ENCODE results near the gene NR6A1.

NR6A1 gene

DNA sequence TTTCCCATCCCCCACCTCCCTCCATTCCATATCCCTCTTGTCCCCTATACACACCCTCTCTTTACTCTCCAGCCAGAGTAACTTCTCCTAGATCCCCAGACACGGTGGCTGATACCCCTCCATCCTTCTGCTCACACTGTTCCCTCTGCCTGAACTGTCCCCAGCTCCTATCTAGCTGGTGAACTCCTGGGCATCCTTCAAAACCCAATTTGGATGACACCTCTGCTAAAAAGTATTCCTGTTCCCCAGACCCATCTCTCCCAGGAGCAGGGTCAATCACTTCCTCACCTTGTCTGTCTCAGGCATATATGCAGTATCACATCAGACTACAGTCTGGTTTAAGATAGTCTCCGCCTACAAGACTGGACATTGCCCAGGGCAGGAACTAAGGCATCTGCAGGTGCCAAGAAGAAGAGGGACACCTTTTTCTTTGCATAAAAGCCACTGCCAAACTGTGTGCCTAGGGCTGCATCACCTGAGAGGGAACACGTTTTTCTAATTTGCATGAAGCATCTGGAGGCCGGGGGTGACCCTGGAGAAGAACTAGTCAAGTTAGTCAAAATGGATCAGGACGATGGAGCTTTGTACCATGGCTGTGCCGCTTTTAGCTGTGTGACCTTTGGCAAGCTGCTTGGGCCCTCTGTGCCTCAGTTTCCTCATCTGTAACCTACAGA, 291.0 kb downstream of the NR6A1 start:
- no peak for DNase-seq

DNA sequence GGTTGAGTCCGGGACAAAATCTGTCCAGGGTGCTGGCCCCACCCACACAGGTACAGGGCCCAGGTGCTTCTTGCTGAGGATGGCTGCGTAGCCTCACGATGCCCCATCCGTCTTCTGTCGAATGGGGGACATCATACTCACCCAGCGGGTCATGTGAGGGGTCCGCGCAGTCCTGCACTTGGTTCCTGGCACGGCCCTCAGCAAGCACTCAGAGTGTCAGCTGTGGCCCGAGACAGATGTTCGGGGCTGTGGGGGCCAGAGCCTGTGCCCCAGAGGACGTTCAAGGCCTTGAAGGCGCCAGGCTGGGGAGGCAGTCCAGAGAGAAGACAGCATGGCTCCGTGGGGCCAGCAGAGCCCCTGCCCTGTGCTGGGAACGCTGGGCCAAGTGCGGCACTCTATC, 291.7 kb downstream of the NR6A1 start:
- DNase-seq, result no peak

DNA sequence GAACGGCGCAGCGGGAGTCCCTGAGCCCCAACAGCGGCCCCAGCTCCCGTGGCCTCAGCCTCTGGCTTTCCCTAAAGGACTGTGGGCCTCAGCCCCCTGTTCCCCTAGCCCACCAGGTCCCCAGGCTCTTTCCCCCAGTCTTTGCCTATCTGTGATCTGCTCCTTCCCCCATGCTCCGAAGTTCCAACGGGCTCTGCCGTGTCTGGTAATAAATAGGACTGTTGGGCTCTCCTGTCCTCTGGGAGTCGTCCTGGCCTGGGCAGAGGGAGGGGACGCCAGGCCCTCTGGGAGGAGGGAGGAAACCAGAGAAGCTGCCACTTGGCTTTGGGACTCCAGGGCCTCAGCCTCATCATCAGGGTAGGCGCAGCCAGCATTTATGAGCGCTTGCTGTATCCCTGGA, 292.8 kb downstream of the NR6A1 start:
- no peak for DNase-seq

GRCh38 chr9:124477648-124478285, 293.3 kb downstream of the NR6A1 start:
- DNase-seq, result no peak

GRCh38 chr9:124477211-124477647, 293.9 kb downstream of the NR6A1 start:
- DNase-seq, result no peak

DNA sequence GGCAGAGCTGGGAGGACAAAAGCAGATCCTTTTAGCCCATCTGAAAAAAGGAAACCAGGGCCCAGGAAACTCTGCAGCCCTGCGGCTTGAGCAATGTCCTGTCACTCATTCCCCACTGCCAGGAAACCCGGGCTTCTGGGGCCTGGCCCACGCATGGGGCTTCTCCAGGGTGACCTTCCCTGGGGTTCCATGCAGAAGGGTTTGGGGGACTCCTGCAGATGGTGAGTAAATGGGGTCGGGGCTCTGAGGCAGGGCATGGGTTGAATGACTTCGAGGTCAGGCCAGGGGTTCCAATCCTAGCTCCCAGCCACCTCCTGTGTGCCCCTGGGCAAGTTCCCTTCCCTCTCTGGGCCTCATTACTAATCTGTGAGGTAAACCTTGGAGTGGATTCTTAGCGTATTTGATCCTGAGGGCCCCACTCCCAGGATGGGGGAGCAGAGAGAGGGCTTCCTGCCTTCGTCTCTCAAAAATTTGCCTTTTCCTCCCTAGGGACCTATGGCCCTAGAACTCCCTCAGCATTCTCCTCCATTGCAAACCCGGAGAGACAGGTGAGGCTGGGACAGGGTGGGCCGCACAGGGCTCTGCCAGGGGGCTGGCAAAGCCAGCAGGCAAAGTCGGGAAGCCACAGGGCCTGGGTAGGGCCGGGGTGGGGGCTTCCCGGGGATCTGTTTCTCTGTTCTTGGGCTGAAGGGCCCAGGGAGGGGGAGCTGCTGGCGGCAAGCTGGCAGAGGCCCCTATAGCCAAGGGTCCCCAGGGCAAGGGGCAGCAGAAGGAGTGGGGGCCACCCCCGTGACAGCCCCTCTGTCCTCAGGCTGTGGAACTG, 295.0 kb downstream of the NR6A1 start:
- DNase-seq, result no peak

- no peak for DNase-seq
Measured at GRCh38 chr9:124475158-124475867, 295.8 kb downstream of the NR6A1 start.

- DNase-seq, result no peak
Measured at GRCh38 chr9:124474151-124474550, 297.0 kb downstream of the NR6A1 start.

- no peak for DNase-seq
Measured at GRCh38 chr9:124473310-124473709, 297.8 kb downstream of the NR6A1 start.

GRCh38 chr9:124472770-124473169, 298.3 kb downstream of the NR6A1 start:
- no peak for DNase-seq

DNA sequence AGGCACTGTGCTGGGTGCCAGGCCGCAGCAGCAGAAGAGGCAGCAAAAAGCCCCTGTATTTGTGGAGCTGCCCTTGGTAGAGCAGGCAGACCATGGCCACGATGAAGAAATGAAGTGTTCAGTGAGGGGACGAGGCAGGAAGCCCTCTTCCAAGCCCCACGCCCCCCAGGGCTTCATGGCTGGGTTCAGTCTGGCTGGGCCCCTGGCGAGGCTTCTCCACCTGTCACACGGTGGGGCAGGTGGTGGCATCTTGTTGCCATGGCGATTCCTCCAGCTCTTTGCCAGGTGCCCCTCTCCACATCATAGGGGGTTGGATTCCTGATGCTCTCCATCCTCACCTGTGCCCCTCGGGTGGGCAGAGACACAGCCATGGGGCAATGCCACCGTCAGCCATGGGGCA, 299.4 kb downstream of the NR6A1 start:
- no peak for DNase-seq

DNA sequence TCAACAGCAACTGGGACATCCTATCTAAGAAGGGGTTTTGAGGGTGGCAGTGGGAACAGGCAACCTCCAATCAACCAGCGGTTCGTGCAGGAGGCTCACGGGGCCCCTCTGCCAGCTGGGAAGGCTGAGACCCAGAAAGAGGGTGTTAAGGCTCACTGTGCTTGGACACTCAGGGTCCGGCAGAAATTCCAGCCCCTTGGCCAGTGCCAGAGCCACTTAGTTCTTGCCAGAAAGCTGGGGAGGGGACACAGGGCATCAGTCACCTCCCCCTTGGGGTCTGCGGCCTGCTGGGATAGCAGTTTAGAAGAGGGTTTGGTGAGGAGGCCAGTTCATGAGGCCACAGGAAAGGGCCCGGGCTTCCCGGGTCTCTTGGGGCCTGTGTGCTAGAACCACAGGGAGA, 300.4 kb downstream of the NR6A1 start:
- no peak for DNase-seq

DNA sequence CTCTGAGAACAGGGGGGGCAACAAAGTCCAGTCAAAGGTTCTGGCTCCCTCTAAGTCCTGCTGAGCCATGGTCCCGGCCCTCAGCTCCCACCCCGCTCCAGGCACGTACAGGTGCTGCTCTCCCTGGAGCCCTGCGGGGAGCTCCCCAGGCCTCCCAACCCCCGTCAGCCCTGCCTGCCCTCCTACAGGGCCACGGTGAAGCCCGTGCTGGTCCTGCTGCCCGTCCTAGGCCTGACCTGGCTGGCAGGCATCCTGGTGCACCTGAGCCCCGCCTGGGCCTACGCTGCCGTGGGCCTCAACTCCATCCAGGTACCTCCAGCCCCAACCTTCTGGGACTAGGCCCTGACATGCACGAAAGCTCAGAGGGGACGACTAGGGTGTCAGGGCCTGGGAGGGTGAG, 300.8 kb downstream of the NR6A1 start:
- DNase-seq, result no peak

DNA sequence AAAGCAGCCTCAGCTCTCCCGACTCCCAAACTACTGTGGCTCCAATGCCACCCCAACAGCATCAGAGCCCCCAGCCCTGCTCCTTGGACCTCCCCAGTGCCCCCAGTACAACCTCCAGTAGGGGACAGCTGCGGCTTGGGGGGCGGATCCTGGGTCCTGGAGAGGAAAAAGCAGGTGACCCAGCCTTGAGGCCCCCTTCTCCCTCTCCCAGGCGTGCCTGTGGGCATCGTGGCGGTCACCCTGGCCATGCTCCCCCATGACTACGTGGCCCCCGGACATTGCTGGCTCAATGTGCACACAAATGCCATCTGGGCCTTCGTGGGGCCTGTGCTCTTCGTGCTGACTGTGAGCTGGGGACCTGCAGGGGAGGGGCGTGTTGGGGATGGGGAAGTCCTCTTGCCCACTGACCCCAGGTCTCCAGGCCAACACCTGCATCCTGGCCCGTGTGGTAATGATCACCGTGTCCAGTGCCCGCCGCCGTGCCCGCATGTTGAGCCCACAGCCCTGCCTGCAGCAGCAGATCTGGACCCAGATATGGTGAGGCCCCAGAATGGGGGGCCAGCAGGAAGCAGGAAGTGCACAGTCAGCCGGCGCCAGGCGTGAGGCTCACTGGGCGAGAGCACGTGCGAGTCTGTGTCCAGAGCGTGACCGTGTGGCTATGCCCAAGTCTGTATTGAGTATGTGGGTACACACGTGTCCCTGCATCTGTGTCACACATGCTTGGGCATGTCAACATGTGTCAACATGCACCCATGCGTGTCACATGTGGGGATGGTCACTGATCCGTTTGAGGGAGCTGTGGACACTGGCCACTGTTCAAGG, 301.9 kb downstream of the NR6A1 start:
- DNase-seq, result no peak

GRCh38 chr9:124468061-124468740, 302.9 kb downstream of the NR6A1 start:
- DNase-seq, result no peak

- no peak for DNase-seq
Measured at GRCh38 chr9:124467410-124468060, 303.6 kb downstream of the NR6A1 start.
